GM19035 (cell line): Measurements from ENCODE around the gene PRCC.

ENCODE experiments used
- ATAC-seq: cut with Tn5 transposase; IDR thresholded peaks from one replicate; pipeline ENCODE4 v1.9.1; 2021; ENCODE audit not compliant: unreplicated experiment

Gene PRCC

GRCh38 chr1:156767101-156767878 lies at the start of gene PRCC:
Gene PRCC, plus strand, starts transcription at chr1:156767535. Its CDS starts 237 bp downstream, at chr1:156767772.
- ATAC-seq = peak; percentile 88

DNA sequence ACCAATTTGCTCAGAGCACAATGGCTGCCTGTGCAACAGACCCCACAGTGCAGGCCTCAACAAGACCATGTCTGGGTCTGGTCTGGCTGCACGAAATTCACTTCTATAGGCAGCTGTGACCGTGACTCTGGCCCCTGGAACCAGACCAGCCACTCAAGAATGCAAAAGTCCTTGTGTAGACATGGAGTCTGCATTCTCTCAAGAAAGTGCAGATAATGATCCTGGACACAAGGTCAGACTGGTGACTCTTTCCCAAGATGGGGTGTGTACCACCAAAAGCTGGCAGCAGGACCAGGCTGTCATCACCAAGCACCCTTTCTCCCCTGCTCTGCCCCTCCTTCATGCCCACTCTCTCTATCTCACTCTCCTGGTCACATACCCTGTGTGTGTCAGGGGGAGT lies 46.2 kb upstream of the PRCC start:
- ATAC-seq = no peak

- ATAC-seq = no peak
Observed at GRCh38 chr1:156721535-156721934, 45.8 kb upstream of the PRCC start.

GRCh38 chr1:156725683-156726280 lies 41.6 kb upstream of the PRCC start:
- peak; percentile 32 for ATAC-seq

DNA sequence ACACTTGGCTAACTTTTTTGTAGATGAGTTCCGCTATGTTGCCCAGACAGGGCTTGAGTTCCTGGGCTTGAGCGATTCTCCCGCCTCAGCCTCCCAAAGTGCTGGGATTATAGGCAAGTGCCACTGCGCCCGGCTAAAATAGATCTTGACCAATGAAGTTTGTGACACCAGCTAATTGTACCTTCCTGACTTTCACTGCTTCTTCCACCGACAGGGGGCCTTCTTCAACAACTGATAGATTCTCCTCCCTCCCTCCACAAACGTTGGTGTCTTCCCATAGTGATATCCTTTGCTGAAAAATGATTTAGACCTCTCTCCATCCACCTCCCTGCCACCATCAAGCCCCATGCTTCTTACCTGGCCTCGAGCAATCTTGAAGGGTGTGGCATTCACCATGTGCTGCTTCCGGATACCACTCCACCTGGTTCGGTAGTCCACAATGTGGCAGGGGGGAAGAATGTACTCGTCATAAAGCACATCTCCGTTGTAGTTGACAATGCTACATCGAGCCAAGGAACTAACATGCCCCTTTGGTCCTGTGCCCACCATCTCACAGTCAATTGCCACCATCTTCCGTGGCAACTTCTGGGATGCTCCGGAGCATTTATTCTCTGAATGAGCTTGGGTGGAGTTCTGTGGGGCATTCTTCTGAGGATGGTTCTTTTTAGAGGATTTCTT lies 40.6 kb upstream of the PRCC start:
- no peak for ATAC-seq

DNA sequence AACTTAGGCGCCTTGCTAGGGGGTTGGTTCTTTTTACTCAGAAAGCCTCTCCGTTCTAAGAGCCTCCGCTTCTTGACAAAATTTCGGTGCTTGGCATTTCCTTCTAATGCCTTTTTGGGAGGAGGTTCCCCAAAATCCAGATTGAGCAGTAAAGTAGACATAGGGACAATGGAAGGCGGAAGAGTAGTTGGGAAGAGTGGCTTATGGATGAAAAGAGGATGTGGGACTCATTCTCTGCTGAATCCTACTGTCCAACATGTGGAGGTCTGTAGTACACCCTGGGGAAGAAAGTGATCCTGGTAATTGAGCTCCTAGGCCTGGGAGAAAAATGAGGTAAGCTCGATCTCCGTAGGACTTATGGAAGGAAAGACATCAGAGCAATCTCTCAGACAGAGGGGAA lies 39.8 kb upstream of the PRCC start:
- no peak for ATAC-seq

DNA sequence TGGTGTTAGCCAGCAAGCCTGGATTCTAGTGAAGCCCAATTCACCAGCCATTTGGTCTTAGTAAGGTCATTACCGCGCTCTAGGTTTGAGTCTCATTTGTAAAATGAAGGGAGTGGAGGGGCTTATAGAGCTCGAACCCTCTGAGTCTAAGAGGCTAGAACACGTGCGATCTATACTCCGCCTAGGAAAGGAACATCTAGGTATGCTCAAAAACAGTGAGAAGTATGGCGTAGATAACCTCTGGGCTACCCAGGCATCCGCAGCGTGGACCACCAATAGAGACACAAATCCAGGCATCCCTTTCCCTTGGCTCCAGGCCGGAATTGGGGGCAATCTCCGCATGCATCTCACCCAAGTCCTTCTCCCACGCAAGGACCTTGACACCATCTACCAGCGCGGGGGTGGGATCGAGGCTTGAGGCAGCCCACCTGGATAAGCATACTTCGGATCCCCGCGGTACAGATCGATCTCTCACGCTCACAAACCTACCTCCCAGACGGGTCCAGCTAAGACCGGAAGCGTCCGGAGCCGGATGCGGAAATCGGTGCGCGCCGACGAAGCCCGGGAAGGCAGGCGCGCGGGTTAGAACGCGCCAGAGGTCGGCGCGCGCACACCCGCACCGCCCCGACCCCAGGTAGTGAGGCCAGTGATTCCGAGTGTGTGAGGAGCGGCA lies 39.3 kb upstream of the PRCC start, which contains the start of gene METTL25B:
Gene METTL25B, plus strand, starts transcription at position 544 of the 673 bp plus-strand sequence. CDS start 636 bp downstream, outside the sequence.
- ATAC-seq = peak; percentile 59

GRCh38 chr1:156728599-156729462 lies 38.5 kb upstream of the PRCC start, which contains the start of gene ISG20L2:
Gene ISG20L2, minus strand, starts transcription at chr1:156728766. Its CDS starts 1,114 bp downstream, at chr1:156727652.
- peak; percentile 91 for ATAC-seq

DNA sequence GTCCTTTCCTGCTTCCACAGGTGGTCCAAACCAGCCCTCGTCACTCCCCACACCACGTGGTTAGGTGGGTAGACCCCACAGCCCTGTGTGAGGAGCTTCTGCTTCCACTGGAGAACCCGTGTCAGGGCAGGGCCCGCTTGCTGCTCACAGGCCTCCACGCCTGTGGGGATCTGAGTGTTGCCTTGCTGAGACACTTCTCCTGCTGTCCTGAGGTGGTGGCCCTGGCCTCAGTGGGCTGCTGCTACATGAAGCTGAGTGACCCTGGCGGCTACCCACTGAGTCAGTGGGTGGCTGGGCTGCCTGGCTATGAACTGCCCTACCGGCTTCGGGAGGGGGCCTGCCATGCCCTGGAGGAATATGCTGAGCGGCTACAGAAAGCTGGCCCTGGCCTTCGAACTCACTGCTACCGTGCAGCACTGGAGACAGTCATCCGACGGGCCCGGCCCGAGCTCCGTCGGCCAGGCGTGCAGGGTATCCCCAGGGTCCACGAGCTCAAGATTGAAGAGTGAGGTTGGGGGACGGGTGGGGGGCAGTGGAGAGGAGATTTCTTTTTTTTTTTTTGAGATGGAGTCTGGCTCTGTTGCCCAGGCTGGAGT lies 33.2 kb upstream of the PRCC start:
- ATAC-seq = no peak

DNA sequence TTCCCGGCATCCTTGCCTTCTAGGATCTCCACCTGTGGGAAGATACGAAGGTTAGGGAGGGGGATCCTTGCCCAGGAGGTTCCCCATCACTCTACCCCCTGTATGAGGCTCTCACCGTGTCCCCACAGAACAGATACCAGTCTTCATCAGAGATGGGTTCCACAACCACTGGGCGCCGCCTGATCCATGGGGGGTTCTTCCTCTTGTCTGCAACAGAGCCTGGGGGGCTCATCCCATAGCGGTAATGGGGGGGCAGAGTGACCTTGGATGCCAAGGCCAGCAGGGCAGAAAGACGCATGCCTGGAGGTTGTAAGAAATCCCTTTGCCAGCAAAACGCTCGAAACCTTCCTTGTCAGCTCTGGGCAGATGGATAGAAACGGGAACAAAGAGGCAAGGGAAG lies 28.9 kb upstream of the PRCC start:
- ATAC-seq = no peak

DNA sequence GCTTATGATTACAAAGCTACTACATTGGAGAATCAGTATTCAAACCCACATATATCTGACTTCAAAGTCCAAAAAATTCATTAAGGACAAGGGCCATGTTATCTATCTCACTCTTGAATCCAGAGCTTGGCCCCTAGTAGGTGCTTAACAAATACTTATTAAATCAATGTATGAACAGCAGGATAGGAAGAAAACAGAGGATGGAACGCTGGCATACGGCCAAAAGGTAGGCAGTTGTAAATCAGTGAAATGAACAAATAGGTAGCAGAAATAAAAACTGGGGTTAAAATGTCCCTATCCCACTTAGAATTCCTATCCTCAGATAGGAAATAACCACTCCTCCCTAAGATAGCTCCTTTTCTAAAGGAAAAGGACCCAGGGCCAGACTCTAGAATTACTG lies 28.4 kb upstream of the PRCC start:
- no peak for ATAC-seq

DNA sequence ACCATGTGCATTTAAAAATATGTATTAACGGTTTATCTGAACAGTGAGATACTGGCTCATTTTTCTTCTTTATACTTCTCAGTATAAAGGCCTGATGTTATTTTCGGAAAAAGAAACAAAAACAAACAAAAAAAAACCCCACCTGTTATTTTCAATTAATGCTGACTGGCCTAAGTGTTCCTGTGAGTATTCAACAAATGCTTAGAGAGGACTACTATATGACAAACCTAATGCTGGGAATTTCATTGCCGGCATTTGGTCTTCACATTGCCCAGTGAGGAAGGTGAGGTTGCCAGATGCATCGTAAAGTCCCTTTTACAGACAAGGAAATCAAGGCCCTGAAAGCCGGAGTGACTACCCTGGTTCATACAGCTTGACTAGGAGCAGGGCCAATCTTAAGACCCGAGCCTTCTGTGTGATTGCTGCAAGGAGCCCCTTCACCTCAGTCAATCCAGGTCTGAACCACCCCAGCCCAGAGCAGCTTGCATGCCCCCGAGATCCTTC lies 27.0 kb upstream of the PRCC start:
- peak; percentile 9 for ATAC-seq

DNA sequence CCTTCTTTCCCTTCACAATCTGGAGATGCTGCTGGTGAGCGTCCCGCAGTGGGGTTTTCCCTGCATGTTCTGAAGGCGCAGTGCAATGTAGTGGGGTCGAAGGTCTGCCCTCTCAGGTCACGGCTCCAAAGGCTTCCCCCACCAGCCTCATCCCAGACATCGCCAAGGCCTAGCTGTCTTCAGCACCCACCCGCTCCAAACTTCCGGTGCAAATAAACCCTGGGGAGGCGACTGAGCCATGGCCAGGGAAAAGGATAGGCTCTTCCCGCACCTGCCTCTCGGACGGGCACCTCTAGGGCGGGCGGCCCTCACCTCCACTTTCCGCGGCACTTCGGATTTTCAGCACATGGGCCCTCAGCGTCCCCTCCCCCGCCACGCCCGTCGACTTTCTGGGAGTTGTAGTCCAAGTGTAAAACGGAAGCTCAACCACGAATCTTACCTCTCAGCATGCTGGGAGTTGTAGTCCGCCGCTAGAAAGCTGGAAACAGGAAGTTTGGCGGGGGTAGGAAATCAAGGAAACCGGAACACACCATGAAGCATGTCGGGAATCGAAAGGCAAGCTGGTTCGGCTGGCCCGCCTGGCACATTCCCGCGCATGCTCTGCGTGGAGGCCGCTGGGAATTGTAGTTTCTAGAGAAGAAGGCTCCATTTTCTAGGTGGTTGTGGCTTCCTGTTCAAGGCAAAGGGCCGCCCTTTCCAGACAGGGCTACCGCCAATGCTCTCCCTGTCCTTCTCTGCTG lies 26.4 kb upstream of the PRCC start, which contains the start of gene MRPL24:
Gene MRPL24, minus strand, starts transcription at position 348 of the 740 bp plus-strand sequence. CDS start 2,384 bp downstream, outside the sequence.
- ATAC-seq = peak; percentile 85

GRCh38 chr1:156741481-156741983 lies 25.8 kb upstream of the PRCC start:
- ATAC-seq = no peak

DNA sequence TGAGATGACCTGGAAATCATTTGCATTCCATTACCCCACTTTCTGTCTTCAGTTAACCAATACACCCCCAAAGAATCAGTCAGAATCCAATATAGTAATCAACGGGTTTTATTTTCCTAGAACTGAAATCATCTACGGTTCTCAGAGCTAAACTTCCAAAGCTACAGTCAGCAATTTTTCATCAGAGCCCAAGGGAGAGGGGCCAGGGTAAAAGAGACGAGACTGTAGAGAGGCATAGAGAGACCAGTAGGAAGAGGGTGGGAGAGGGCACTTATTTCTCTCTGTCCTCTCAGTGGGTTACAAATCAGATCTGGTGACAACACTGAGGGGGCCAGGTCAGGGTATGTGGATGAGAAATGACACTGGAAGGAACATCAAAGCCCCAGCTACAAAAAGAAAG lies 25.3 kb upstream of the PRCC start:
- ATAC-seq = no peak

- ATAC-seq = no peak
Observed at GRCh38 chr1:156742801-156743200, 24.5 kb upstream of the PRCC start.

DNA sequence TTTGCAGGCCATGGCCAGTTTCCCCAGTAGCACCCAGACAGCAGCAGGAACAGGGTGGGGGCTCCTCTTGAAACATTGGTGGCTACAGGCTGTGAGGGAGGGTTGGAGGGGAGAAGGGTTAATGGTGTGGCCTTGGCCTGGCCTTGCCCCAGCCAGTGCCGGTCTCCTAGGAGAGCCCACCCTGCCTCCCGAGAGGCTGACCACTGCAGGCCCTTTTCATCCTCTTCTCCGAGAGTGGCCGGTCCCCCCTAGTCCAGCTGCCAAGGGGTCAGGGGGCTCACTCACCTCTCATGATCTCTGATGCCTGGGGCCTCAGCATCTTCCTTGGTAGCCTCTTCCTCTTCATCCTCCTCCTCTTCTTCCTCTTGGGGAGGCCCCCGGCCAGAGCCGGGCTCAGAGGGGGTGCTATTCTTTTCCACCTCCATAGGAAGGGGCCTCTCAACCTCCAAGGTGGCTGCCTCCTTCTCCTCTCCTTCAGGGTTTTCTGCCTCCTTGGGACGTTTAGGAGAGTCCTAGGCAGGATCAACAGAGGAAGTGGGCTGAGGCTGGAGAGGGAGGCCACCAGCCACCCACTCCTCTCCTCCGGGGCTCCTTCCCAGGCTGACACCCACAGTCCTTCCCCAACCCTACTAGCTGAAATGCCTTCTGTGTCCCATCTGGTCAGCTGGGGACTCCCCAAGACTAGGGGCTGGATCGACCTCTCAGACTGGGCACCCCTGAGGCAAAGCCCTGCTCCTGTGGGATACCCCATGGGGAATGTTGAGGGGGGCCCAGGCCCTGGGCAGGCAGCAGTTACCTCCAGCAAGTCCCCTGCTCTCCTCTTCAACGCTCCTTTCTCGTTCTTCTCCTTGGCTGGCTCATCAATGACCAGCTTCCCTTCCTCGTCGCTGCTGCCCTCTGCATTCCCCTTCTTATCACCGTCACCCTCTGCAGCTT lies 23.7 kb upstream of the PRCC start:
- no peak for ATAC-seq

GRCh38 chr1:156744344-156744743 lies 23.0 kb upstream of the PRCC start:
- no peak for ATAC-seq
